NB4 (cell line): ENCODE measurements around the gene UPK3B.

Experiments
- MYC ChIP-seq: IDR thresholded peaks from 2 replicates; pipeline ENCODE4 v1.6.1; 2011; ENCODE audit warnings: low read depth, low read length
- POLR2A ChIP-seq: IDR thresholded peaks from 2 replicates; pipeline ENCODE4 v1.6.1; 2011; ENCODE audit warnings: mild to moderate bottlenecking; ENCODE audit not compliant: insufficient read length; ENCODE audit errors: extremely low read depth
- TF ChIP-seq, protein P1 (sequence below): IDR thresholded peaks from one replicate; pipeline ENCODE4 v1.5.1; 2012; ENCODE audit warnings: low read depth, low read length

DNA sequence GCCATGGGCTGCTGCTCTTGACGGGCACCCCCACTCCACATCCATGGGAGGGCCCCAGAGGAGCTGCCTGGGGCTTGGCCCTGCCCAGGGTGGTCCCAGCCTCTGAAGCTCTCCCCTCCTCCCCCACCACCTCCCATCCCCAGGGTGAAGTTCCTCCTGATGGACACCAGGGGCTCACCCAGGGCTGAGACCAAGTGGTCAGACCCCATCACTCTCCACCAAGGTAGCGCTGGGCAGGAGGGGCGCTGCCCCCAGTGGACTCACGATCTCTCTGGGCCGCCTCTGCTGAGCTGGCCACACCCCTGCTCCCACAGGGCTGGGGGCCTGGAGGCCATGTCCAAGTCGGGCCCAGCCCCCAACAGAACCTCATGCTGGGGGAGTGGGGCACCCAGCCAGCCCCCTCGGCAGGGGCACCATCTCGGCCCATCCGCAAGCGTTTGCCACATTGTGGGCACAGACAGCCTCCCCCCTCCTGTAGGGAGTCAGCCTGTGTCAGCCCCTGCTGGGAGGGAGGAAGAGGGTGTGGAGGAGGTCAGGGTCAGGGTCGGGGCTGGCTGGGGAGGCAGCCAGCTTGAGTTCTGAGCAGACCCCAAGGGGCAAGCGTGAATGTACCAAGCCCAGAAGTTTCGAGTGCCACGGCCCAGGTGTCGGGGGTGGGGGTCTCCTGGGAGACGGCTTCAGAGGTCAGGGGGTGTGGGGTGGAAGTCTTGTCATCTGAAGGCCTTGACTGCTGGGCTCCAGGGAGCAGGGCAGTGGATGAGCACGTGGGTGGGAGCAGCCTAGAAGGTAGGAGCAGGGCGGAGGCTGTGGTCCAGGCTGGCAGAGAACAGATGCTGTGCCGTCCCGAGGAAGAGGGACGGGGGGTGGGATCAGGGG is 2.8 kb downstream of the UPK3B start:
- TF ChIP-seq, protein P1, sequence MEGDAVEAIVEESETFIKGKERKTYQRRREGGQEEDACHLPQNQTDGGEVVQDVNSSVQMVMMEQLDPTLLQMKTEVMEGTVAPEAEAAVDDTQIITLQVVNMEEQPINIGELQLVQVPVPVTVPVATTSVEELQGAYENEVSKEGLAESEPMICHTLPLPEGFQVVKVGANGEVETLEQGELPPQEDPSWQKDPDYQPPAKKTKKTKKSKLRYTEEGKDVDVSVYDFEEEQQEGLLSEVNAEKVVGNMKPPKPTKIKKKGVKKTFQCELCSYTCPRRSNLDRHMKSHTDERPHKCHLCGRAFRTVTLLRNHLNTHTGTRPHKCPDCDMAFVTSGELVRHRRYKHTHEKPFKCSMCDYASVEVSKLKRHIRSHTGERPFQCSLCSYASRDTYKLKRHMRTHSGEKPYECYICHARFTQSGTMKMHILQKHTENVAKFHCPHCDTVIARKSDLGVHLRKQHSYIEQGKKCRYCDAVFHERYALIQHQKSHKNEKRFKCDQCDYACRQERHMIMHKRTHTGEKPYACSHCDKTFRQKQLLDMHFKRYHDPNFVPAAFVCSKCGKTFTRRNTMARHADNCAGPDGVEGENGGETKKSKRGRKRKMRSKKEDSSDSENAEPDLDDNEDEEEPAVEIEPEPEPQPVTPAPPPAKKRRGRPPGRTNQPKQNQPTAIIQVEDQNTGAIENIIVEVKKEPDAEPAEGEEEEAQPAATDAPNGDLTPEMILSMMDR: peak; percentile 39
- no peak for TF ChIP-seq POLR2A
- TF ChIP-seq MYC: no peak
